ENCODE data around the gene AQP9.

The AQP9 gene

GRCh38 chr15:58167095-58167691 is 29.0 kb downstream of the AQP9 start:
- in situ Hi-C loops (cut with MboI; ENCODE audit: low pct_unique_long_range_greater_than_20kb, low sequenced_read_pairs, unreplicated experiment) = no loop called here
- TF ChIP-seq, protein P1, sequence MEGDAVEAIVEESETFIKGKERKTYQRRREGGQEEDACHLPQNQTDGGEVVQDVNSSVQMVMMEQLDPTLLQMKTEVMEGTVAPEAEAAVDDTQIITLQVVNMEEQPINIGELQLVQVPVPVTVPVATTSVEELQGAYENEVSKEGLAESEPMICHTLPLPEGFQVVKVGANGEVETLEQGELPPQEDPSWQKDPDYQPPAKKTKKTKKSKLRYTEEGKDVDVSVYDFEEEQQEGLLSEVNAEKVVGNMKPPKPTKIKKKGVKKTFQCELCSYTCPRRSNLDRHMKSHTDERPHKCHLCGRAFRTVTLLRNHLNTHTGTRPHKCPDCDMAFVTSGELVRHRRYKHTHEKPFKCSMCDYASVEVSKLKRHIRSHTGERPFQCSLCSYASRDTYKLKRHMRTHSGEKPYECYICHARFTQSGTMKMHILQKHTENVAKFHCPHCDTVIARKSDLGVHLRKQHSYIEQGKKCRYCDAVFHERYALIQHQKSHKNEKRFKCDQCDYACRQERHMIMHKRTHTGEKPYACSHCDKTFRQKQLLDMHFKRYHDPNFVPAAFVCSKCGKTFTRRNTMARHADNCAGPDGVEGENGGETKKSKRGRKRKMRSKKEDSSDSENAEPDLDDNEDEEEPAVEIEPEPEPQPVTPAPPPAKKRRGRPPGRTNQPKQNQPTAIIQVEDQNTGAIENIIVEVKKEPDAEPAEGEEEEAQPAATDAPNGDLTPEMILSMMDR (IDR thresholded peaks at IDR 0.05; ENCODE audit: extremely low read depth, insufficient read depth, missing control alignments) = no peak
- DNase-seq (ENCODE audit: low spot score) = no peak

DNA sequence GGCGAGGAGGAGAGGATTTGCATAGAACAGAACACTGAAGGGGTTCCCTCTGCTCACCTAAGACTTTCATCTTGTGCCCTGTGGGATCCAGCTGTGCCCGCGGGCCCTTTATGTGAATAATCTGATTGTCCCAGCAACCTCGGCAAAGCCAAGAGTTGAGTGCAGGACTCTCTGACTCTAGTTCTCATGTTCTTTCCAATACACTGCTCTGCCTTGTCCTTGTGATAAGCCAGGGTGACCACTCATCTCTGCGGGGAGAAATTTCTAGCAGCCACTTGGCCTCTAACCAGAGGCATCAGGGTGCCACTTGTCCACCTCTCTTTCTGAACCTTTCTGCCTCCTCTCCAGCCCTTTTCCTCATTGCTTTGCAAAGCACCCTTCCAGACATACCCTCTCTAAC is 31.8 kb downstream of the AQP9 start:
- DNase-seq (ENCODE audit: low spot score) = no peak
- TF ChIP-seq, protein P1 (IDR thresholded peaks at IDR 0.05; ENCODE audit: extremely low read depth, insufficient read depth, missing control alignments) = no peak
- in situ Hi-C loops (cut with MboI; ENCODE audit: low pct_unique_long_range_greater_than_20kb, low sequenced_read_pairs, unreplicated experiment) = no loop called here

DNA sequence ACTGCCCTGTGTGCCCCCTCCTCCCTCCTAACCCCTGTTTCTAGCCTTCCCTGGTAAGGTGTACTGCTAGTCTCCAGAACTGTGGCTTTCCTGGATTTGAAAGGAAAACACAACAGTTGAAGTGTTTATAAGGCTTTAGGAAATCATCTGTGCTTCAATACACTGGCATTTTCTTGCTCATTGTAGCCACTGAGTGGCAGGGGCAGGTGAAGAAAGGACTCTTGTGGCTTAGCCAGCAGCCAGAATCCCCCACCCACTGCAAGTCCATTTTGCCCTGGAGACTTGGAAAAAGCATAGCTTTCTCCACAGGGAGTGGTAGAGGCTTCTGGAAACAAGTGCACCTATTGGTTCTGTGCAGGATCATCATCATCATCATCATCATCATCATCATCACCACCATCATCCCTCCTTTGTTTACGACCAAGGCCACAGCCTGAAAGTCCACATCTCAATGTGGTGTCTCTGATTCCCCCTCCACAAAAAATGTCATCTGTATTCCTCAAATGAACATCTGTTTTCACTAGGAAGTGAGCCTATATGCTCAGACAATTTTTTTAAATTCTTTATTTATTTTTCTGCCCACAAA is 33.4 kb downstream of the AQP9 start:
- TF ChIP-seq, protein P1 (IDR thresholded peaks at IDR 0.05; ENCODE audit: extremely low read depth, insufficient read depth, missing control alignments) = no peak
- in situ Hi-C loops (cut with MboI; ENCODE audit: low pct_unique_long_range_greater_than_20kb, low sequenced_read_pairs, unreplicated experiment) = no loop called here
- no peak for DNase-seq (ENCODE audit: low spot score)

DNA sequence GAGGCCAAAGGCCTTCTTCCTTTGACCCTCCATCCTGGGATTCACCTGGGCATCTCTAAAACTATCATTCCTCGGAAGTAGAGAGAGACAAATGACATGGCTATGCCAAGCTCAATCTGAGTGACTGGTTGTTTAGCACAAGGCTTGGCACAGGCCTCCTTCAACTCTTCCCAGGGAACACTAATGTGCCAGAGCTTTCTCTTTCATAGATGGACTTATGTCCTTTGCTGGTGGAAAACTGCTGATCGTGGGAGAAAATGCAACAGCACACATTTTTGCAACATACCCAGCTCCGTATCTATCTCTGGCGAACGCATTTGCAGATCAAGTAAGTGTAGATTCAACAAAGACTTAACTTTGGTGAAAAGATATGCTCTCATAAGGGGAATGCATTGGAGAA is 36.5 kb downstream of the AQP9 start:
- TF ChIP-seq, protein P1 (IDR thresholded peaks at IDR 0.05; ENCODE audit: extremely low read depth, insufficient read depth, missing control alignments) = no peak
- DNase-seq (ENCODE audit: low spot score) = no peak
- in situ Hi-C loops (cut with MboI; ENCODE audit: low pct_unique_long_range_greater_than_20kb, low sequenced_read_pairs, unreplicated experiment) = no loop called here

DNA sequence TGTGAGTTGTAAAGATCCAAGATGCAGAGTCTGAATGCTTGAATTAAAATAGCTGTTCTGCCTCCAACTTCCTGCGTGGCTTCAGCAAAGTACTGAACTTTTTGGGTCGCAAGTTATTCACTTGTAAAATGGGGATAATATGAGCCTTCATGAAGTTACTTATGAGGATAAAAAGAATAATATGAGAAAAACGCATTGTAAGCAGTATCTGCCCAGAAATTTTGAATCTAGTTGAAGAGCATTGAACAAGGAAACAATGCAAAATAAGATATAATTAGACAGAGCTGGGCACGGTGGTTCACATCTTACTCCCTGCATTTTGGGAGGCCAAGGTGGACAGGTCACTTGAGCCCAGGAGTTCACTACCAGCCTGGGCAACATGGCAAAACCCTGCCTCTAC is 37.8 kb downstream of the AQP9 start:
- in situ Hi-C loops (cut with MboI; ENCODE audit: low pct_unique_long_range_greater_than_20kb, low sequenced_read_pairs, unreplicated experiment) = no loop called here
- TF ChIP-seq, protein P1 (IDR thresholded peaks at IDR 0.05; ENCODE audit: extremely low read depth, insufficient read depth, missing control alignments) = no peak

DNA sequence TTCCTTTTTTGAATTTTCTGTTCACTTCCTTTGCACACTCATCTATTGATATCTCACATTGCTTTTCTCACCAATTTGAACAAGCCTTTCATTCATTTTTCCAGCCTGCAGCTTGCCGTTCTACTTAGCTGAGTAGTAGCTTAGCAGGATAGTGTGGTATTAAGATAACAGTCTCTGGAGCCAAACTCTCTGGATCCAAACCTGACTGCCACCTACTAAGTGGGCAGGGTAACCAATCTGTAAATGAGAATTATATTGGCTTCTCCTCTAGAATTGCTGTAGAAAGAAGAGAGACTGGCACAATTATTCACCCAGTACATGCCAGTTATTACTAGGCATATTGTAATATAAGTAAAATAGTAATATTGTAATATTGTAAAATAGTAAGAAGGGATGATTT is 40.5 kb downstream of the AQP9 start:
- in situ Hi-C loops (cut with MboI; ENCODE audit: low pct_unique_long_range_greater_than_20kb, low sequenced_read_pairs, unreplicated experiment) = no loop called here
- no peak for DNase-seq (ENCODE audit: low spot score)
- TF ChIP-seq, protein P1 (IDR thresholded peaks at IDR 0.05; ENCODE audit: extremely low read depth, insufficient read depth, missing control alignments) = no peak

More for the DNA sequence above, 37.8 kb downstream of the AQP9 start:
- DNase-seq (ENCODE audit: low spot score) = no peak
